AG10803 (cell line): ENCODE measurements around the gene FAM3C.

Source experiments
- DNase-seq: peaks from one replicate; pipeline ENCODE4 v3.0.0; 2010; ENCODE audit warnings: low read depth
- H3K4me3 ChIP-seq: 2 replicates; pipeline ENCODE4 v1.5.1; 2011; ENCODE audit warnings: mild to moderate bottlenecking, low read length, control low read depth
- CTCF ChIP-seq: conservative IDR thresholded peaks from 2 replicates; pipeline ENCODE4 v1.5.1; 2011; ENCODE audit warnings: mild to moderate bottlenecking, low read length, control low read depth, inconsistent platforms

Gene FAM3C

GRCh38 chr7:121395494-121395960 lies 581 bp downstream of the FAM3C start:
- peak overlapping the region; percentile 69 for H3K4me3 ChIP-seq
- peak; percentile 15 for DNase-seq
- no peak for TF ChIP-seq CTCF

- H3K4me3 ChIP-seq, result peak overlapping the region; percentile 69; the same call in 1 of the 2 replicates
- TF ChIP-seq CTCF, result no peak
- no peak for DNase-seq
These were observed 1.4 kb downstream of the FAM3C start for GRCh38 chr7:121394709-121395140.

GRCh38 chr7:121393005-121393366 lies 3.1 kb downstream of the FAM3C start:
- no peak overlapping the region for H3K4me3 ChIP-seq
- DNase-seq, result no peak
- no peak for TF ChIP-seq CTCF

- TF ChIP-seq CTCF, result no peak
- DNase-seq, result no peak
- no peak overlapping the region for H3K4me3 ChIP-seq
These were observed 3.7 kb downstream of the FAM3C start for GRCh38 chr7:121392277-121393004.

- no peak overlapping the region for H3K4me3 ChIP-seq
These were observed 4.4 kb downstream of the FAM3C start for GRCh38 chr7:121391686-121392085.

GRCh38 chr7:121390617-121391016 lies 5.5 kb downstream of the FAM3C start:
- no peak for TF ChIP-seq CTCF
- no peak for DNase-seq
- no peak overlapping the region for H3K4me3 ChIP-seq

More at GRCh38 chr7:121391686-121392085, 4.4 kb downstream of the FAM3C start:
- DNase-seq, result no peak
- TF ChIP-seq CTCF, result no peak

GRCh38 chr7:121390109-121390508 lies 6.0 kb downstream of the FAM3C start:
- no peak overlapping the region for H3K4me3 ChIP-seq
- no peak for TF ChIP-seq CTCF
- no peak for DNase-seq
